Heart right ventricle (tissue), 16 donors: ENCODE data around the gene MITD1. TPM values are rescaled to one million over a fixed set of nuclear protein-coding genes. Genes with fewer than 3 reads are reported as not detected.
"Not testable (repeated sequence)": the region's sequence is repeated elsewhere in the genome, so short reads cannot be mapped to it uniquely, and the experiment has no call there.

ENCODE experiments used
- ATAC-seq, 8 donors: fragments of 200-7000 bp; cut with Tn5 transposase; one replicate each; pipeline ENCODE4 v1.9.1; 2020; ENCODE audit warnings: mild to moderate bottlenecking in 8 of 8, moderate library complexity in 8 of 8, moderate number of reproducible peaks in 1 of 8
- DNase-seq, 2 donors: peaks; one replicate each; pipeline ENCODE4 v3.0.0-alpha.2; 2020
- H3K27ac ChIP-seq, 10 donors: fragments of 200-600 bp; sonication (generic) in 2 of 10; one replicate each; pipeline versions ENCODE4 v1.5.0 to v1.8.0; 2020 to 2022; ENCODE audit warnings: mild to moderate bottlenecking in 3 of 10
- H3K27me3 ChIP-seq, 7 donors: fragments of 200-600 bp; one replicate each; pipeline ENCODE4 v1.8.0; 2021 to 2022; ENCODE audit warnings: mild to moderate bottlenecking in 2 of 7
- H3K36me3 ChIP-seq, 9 donors: fragments of 200-600 bp; sonication (generic) in 1 of 9; one replicate each; pipeline versions ENCODE4 v1.5.0 to v1.8.0; 2020 to 2022; ENCODE audit warnings: mild to moderate bottlenecking in 2 of 9
- H3K4me1 ChIP-seq, 9 donors: fragments of 200-600 bp; sonication (generic) in 1 of 9; one replicate each; pipeline versions ENCODE4 v1.5.0 to v1.8.0; 2020 to 2022; ENCODE audit warnings: mild to moderate bottlenecking in 4 of 9
- H3K4me3 ChIP-seq, 10 donors: fragments of 200-600 bp; sonication (generic) in 2 of 10; one replicate each; pipeline versions ENCODE4 v1.5.0 to v1.8.0; 2020 to 2022; ENCODE audit warnings: mild to moderate bottlenecking in 7 of 10, moderate library complexity in 2 of 10
- H3K9me3 ChIP-seq, 11 donors: fragments of 200-600 bp in 10 of 11; sonication (generic) in 2 of 11; one replicate each; pipeline versions ENCODE4 v1.5.0 to v1.8.0; 2013 to 2022; ENCODE audit warnings: mild to moderate bottlenecking in 2 of 11, control low read depth in 1 of 11, moderate library complexity in 1 of 11
- CTCF ChIP-seq, 9 donors: fragments of 200-600 bp; sonication (generic) in 2 of 9; IDR thresholded peaks; one replicate each; pipeline versions ENCODE4 v1.5.0 to v1.8.0; 2021 to 2022; ENCODE audit warnings: antibody characterized with exemption in 9 of 9, mild to moderate bottlenecking in 5 of 9, moderate library complexity in 1 of 9
- WGBS, 2 donors: extraction: QIAGEN DNeasy Blood & Tissue Kit; methylation state at CpG; one replicate each; pipeline ENCODE4 v1.1.7; 2013; ENCODE audit warnings: inconsistent platforms in 1 of 2; 5-methylcytosine and 5-hydroxymethylcytosine counted together
- intact Hi-C, 10 donors: fragments of 100-400 bp; cut with DNase I; formaldehyde crosslinking; loops; one replicate each; pipeline versions ENCODE4 v1.11.1 to v1.14.2; 2022
- polyA plus RNA-seq, 2 donors: library from polyadenylated mRNA; stranded (reverse); fragments of 200-250 nt; gene quantifications; one replicate each; pipeline ENCODE4 v1.2.3, GENCODE V29; 2013
- total RNA-seq, 10 donors: library from RNA; stranded (reverse); fragmentation: NEBNext Ultra II Directional in 3 of 10; extraction: Animal tissue kit (Norgen Biotek cat#: 25700) in 3 of 10; gene quantifications; one replicate each; pipeline versions ENCODE4 v1.2.1 to v1.2.4, GENCODE V29; 2021 to 2023
- donor health status: Arrhythmogenic right ventricular cardiomyopathy.
- donor health status: ischemic (EF 13 %, LVEDD 7.1; RV severe dilation, severe dysfunction).
- donor health status: healthy with polysubstance abuse.
- donor health status: DM: no; HTN: yes; CAD: no.
- donor health status: DM: no; HTN: no; CAD: no.
- donor health status: ischemic (EF 25% LVEDD 6.9; RV normal size, moderate dysfunction).
- donor health status: ischemic (EF 25% LVEDD 5.7; RV mildly dilated, moderate dysfunction).
- donor health status: healthy.
- donor health status: DM: yes; HTN: yes; CAD: no.
- donor health status: Ischemic cardiomyopathy.
- donor health status: ischemic (EF 35%, LVEDD 5.7; RV mildly dilated, moderate dysfunction).
- donor health status: nonischemic (EF 11% LVEDD 7.7; RV severe dilation, severe dysfunction).
- donor health status: DM: yes; HTN: yes; CAD: no.
- donor health status: PGD.
- donor health status: ischemic (EF 29% LVEDD 5.4; RV normal size, mild dysfunction).
- donor health status: nonischemic (EF 23%, LVEDD 6.1; RV moderate dilation, normal function).

The MITD1 gene
- total and polyA plus RNA-seq, 12 donors, result 9.3 to 45.9 (median 12.4) TPM

GRCh38 chr2:99139003-99139402 lies 41.9 kb downstream of the MITD1 start:
- Histone ChIP-seq H3K27me3 (no peaks in the 10 kb centered on the region), H3K27ac (no peak overlapping the region), H3K36me3 (no peaks in the 10 kb centered on the region), H3K9me3 (no peaks in the 10 kb centered on the region), H3K4me1 (peaks cover 0 to 19% (median 12%) of the 10 kb centered on the region in 9 donors), H3K4me3 (no peak overlapping the region)
- intact Hi-C loops, result no loop called here
- 92 to 95% methylated on average over 4 of the region's 4 CpGs for WGBS, 2 donors
- no peak for TF ChIP-seq CTCF (IDR thresholded peaks at IDR 0.05)
- DNase-seq (no peak), ATAC-seq (no peak)

GRCh38 chr2:99135044-99135556 lies 45.8 kb downstream of the MITD1 start:
- ATAC-seq, intact Hi-C loops: not testable (repeated sequence)
- WGBS, 2 donors, result 87 to 95% methylated on average over 2 of the region's 2 CpGs

DNA sequence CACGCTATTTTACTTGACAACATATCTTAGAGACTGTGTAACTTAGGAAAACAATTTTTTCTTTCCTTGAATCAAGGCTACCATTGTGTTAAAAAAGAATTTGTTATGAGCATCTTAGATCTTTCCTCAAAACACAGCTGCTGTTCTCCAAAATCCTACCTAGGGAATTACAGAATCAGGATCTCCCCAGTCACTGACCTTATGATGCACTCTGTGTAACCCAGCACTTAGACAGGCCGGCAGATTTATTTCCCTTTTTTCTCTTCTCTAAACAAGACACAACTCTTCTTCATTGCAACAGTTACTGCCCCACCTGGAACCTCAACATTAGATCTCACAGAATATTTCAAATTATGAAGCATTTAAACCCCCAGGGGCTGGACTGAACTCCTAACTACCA lies 52.9 kb downstream of the MITD1 start:
- TF ChIP-seq CTCF (IDR thresholded peaks at IDR 0.05), result no peak
- Histone ChIP-seq H3K4me3 (no peak overlapping the region), H3K27me3 (no peaks in the 10 kb centered on the region), H3K27ac (no peak overlapping the region), H3K9me3 (peaks cover 0 to 67% (median 21%) of the 10 kb centered on the region in 11 donors), H3K36me3 (peaks cover 0 to 15% (median 0%) of the 10 kb centered on the region in 9 donors), H3K4me1 (no peaks in the 10 kb centered on the region)
- DNase-seq, result no peak
- ATAC-seq, result no peak
- intact Hi-C loops, result no loop called here
- 79 to 80% methylated on average over 2 of the region's 2 CpGs for WGBS, 2 donors

More at GRCh38 chr2:99135044-99135556, 45.8 kb downstream of the MITD1 start:
- not testable (repeated sequence) for H3K27me3 ChIP-seq, H3K4me3 ChIP-seq, DNase-seq, H3K27ac ChIP-seq, H3K36me3 ChIP-seq, H3K4me1 ChIP-seq
- H3K9me3 ChIP-seq, result peaks cover 0 to 37% (median 23%) of the 10 kb centered on the region in 11 donors

Other genes with a start within 250 kb of the MITD1 start
- 1 to 10 TPM; 1.2 to 4.6 (median 2.7) TPM for gene CRACDL, start 244.8 kb downstream of the MITD1 start, total RNA-seq
- gene CRACDL, start 244.8 kb downstream of the MITD1 start, polyA plus RNA-seq, result 1 to 10 TPM; 3.1 to 7.9 TPM
- gene C2orf15, start 39.4 kb downstream of the MITD1 start, total RNA-seq, result under 1 TPM in 3 of 10 donors, not detected in 7; 0.23 to 0.30 (median 0.28) TPM
- gene C2orf15, start 39.4 kb downstream of the MITD1 start, polyA plus RNA-seq, result under 1 TPM in 1 of 2 donors, not detected in 1; 0.03 TPM
- gene TSGA10, start 26.1 kb downstream of the MITD1 start, total RNA-seq, result 1 to 10 TPM; 1.4 to 4.1 (median 3.0) TPM
- under 1 TPM; 0.52 to 0.59 TPM for gene TSGA10, start 26.1 kb downstream of the MITD1 start, polyA plus RNA-seq
- gene LIPT1, start 26.1 kb downstream of the MITD1 start, total RNA-seq, result 10 to 100 TPM in 1 of 10 donors, 1 to 10 TPM in 9; 6.2 to 10.1 (median 7.6) TPM
- gene LIPT1, start 26.1 kb downstream of the MITD1 start, polyA plus RNA-seq, result 10 to 100 TPM in 1 of 2 donors, 1 to 10 TPM in 1; 4.2 to 18.5 TPM
- gene MRPL30, start 126 bp upstream of the MITD1 start, total RNA-seq, result 10 to 100 TPM; 31.9 to 43.2 (median 36.1) TPM
- gene MRPL30, start 126 bp upstream of the MITD1 start, polyA plus RNA-seq, result 10 to 100 TPM; 19.0 to 19.4 TPM
- gene LYG2, start 74.6 kb upstream of the MITD1 start, total RNA-seq, result not detected
- gene LYG2, start 74.6 kb upstream of the MITD1 start, polyA plus RNA-seq, result not detected
- gene LYG1, start 120.1 kb upstream of the MITD1 start, total RNA-seq, result under 1 TPM in 4 of 10 donors, not detected in 6; 0.29 to 0.72 (median 0.41) TPM
- 1 to 10 TPM; 1.3 to 4.6 TPM for gene LYG1, start 120.1 kb upstream of the MITD1 start, polyA plus RNA-seq
- gene TXNDC9, start 155.3 kb upstream of the MITD1 start, total RNA-seq, result 10 to 100 TPM; 19.7 to 26.7 (median 21.6) TPM
- 10 to 100 TPM; 13.0 to 23.7 TPM for gene TXNDC9, start 155.3 kb upstream of the MITD1 start, polyA plus RNA-seq
- 100 to 1,000 TPM in 3 of 10 donors, 10 to 100 TPM in 7; 64.5 to 123 (median 91.8) TPM for gene EIF5B, start 156.3 kb upstream of the MITD1 start, total RNA-seq
- gene EIF5B, start 156.3 kb upstream of the MITD1 start, polyA plus RNA-seq, result 100 to 1,000 TPM in 1 of 2 donors, 10 to 100 TPM in 1; 75.1 to 176 TPM